Right forelimb (tissue), 1 donor: ENCODE results near the gene SORCS2.

ENCODE experiments used
- DNase-seq: peaks from one replicate; pipeline ENCODE4 v3.0.0-alpha.2; 2018

Gene SORCS2

GRCh38 chr4:7518871-7519637 lies 326.7 kb downstream of the SORCS2 start:
- no peak for DNase-seq

GRCh38 chr4:7519638-7520376 lies 327.5 kb downstream of the SORCS2 start:
- no peak for DNase-seq

GRCh38 chr4:7521666-7522065 lies 329.3 kb downstream of the SORCS2 start:
- DNase-seq = no peak

GRCh38 chr4:7522452-7523220 lies 330.3 kb downstream of the SORCS2 start:
- no peak for DNase-seq

GRCh38 chr4:7523526-7523925 lies 331.2 kb downstream of the SORCS2 start:
- no peak for DNase-seq

- no peak for DNase-seq
Observed at GRCh38 chr4:7524064-7524682, 331.8 kb downstream of the SORCS2 start.

- no peak for DNase-seq
Observed at GRCh38 chr4:7524843-7525242, 332.5 kb downstream of the SORCS2 start.

- no peak for DNase-seq
Observed at GRCh38 chr4:7526491-7526890, 334.2 kb downstream of the SORCS2 start.

GRCh38 chr4:7526929-7527535 lies 334.7 kb downstream of the SORCS2 start:
- DNase-seq = no peak

GRCh38 chr4:7529368-7530080 lies 337.2 kb downstream of the SORCS2 start:
- DNase-seq = no peak

- DNase-seq = no peak
Observed at GRCh38 chr4:7530082-7530481, 337.7 kb downstream of the SORCS2 start.

- DNase-seq = no peak
Observed at GRCh38 chr4:7530932-7531639, 338.7 kb downstream of the SORCS2 start.

GRCh38 chr4:7531640-7531994 lies 339.3 kb downstream of the SORCS2 start:
- DNase-seq = no peak

- no peak for DNase-seq
Observed at GRCh38 chr4:7532043-7532442, 339.7 kb downstream of the SORCS2 start.

- DNase-seq = no peak
Observed at GRCh38 chr4:7533267-7533666, 340.9 kb downstream of the SORCS2 start.

- DNase-seq = no peak
Observed at GRCh38 chr4:7535094-7535493, 342.8 kb downstream of the SORCS2 start.

GRCh38 chr4:7535619-7536018 lies 343.3 kb downstream of the SORCS2 start:
- DNase-seq = no peak

GRCh38 chr4:7536876-7537275 lies 344.5 kb downstream of the SORCS2 start:
- no peak for DNase-seq

GRCh38 chr4:7537853-7538400 lies 345.6 kb downstream of the SORCS2 start:
- no peak for DNase-seq

GRCh38 chr4:7538518-7538917 lies 346.2 kb downstream of the SORCS2 start:
- DNase-seq = no peak

- DNase-seq = no peak
Observed at GRCh38 chr4:7539186-7539585, 346.8 kb downstream of the SORCS2 start.
